Neural cell (in vitro differentiated cells): ENCODE measurements around the gene DSTN. TPM values are rescaled to one million over a fixed set of nuclear protein-coding genes. Genes with fewer than 3 reads are reported as not detected.

ENCODE experiments used
- H2AFZ ChIP-seq: fragments of 200-600, 300-800 bp; sonication (generic), shearing (Covaris generic); 2 replicates; pipeline ENCODE4 v1.6.0; 2014; ENCODE audit warnings: low read depth, mild to moderate bottlenecking, antibody characterized with exemption, low read length, moderate library complexity
- H3F3A ChIP-seq: fragments of 200-600 bp; shearing (Covaris generic); 2 replicates; pipeline ENCODE4 v1.6.1; 2016; ENCODE audit warnings: mild to moderate bottlenecking, moderate library complexity, mixed read lengths, antibody characterized with exemption, low read length; ENCODE audit not compliant: insufficient read depth, poor library complexity, severe bottlenecking
- H3K27ac ChIP-seq: fragments of 200-600, 300-800 bp; sonication (generic), shearing (Covaris generic); 2 replicates; pipeline ENCODE4 v1.5.1; 2014; ENCODE audit warnings: mild to moderate bottlenecking, low read length, moderate library complexity
- H3K27me3 ChIP-seq: fragments of 300-800, 200-600 bp; sonication (generic), shearing (Covaris generic); 2 replicates; pipeline ENCODE4 v1.6.0; 2014; ENCODE audit warnings: mild to moderate bottlenecking, low read depth, low read length, moderate library complexity; ENCODE audit not compliant: insufficient read depth
- H3K36me3 ChIP-seq: fragments of 300-800, 200-600 bp; sonication (generic), shearing (Covaris generic); 2 replicates; pipeline ENCODE4 v1.5.1; 2014; ENCODE audit warnings: mild to moderate bottlenecking, antibody characterized with exemption, low read length, moderate library complexity; ENCODE audit not compliant: insufficient read depth
- H3K4me2 ChIP-seq: fragments of 300-800, 200-600 bp; sonication (generic), shearing (Covaris generic); 2 replicates; pipeline ENCODE4 v1.6.0; 2014; ENCODE audit warnings: mild to moderate bottlenecking, low read length
- H3K4me3 ChIP-seq: fragments of 300-800, 200-600 bp; sonication (generic), shearing (Covaris generic); 2 replicates; pipeline ENCODE4 v1.5.1; 2014; ENCODE audit warnings: mild to moderate bottlenecking, low read length, moderate library complexity
- H3K79me2 ChIP-seq: fragments of 200-600 bp; shearing (Covaris generic); replicated peaks from 2 replicates; pipeline ENCODE4 v1.6.0; 2014; ENCODE audit warnings: mild to moderate bottlenecking, low read length, moderate library complexity; ENCODE audit not compliant: insufficient read depth
- H3K9ac ChIP-seq: fragments of 300-800, 200-600 bp; sonication (generic), shearing (Covaris generic); 2 replicates; pipeline ENCODE4 v1.6.1; 2016; ENCODE audit warnings: mild to moderate bottlenecking, low read length, mixed read lengths
- H3K9me2 ChIP-seq: fragments of 200-600 bp; shearing (Covaris generic); 2 replicates; pipeline ENCODE4 v1.6.1; 2016; ENCODE audit warnings: mild to moderate bottlenecking, low read length, mixed read lengths; ENCODE audit not compliant: insufficient read depth
- H3K9me3 ChIP-seq: fragments of 200-600, 300-800 bp; sonication (generic), shearing (Covaris generic); 2 replicates; pipeline ENCODE4 v1.6.1; 2016; ENCODE audit warnings: mild to moderate bottlenecking, mixed run types, low read length, moderate library complexity, mixed read lengths
- H4K20me1 ChIP-seq: fragments of 200-600 bp; shearing (Covaris generic); 2 replicates; pipeline ENCODE4 v1.6.1; 2016; ENCODE audit warnings: mild to moderate bottlenecking, mixed run types; ENCODE audit not compliant: insufficient read depth
- EP300 ChIP-seq: fragments of 450-650 bp; conservative IDR thresholded peaks from 2 replicates; pipeline ENCODE4 v1.6.1; 2014; ENCODE audit warnings: antibody characterized with exemption, mild to moderate bottlenecking, moderate library complexity; ENCODE audit not compliant: poor library complexity, severe bottlenecking
- EZH2 ChIP-seq: fragments of 200-600, 300-800 bp; shearing (Covaris generic), sonication (generic); IDR thresholded peaks from 2 replicates; pipeline ENCODE4 v1.6.1; 2014; ENCODE audit warnings: antibody characterized with exemption, low read length, borderline replicate concordance, mild to moderate bottlenecking; ENCODE audit not compliant: insufficient read depth, poor library complexity, severe bottlenecking
- MXI1 ChIP-seq: fragments of 450-650 bp; conservative IDR thresholded peaks from 2 replicates; pipeline ENCODE4 v1.6.1; 2014; ENCODE audit warnings: antibody characterized with exemption, mild to moderate bottlenecking; ENCODE audit not compliant: poor library complexity, severe bottlenecking
- POLR2AphosphoS5 ChIP-seq: IDR thresholded peaks from 2 replicates; pipeline ENCODE4 v1.6.1; 2012
- RAD21 ChIP-seq: fragments of 450-650 bp; conservative IDR thresholded peaks from 2 replicates; pipeline ENCODE4 v1.6.1; 2014; ENCODE audit warnings: antibody characterized with exemption, mild to moderate bottlenecking, moderate library complexity
- SMC3 ChIP-seq: fragments of 450-650 bp; conservative IDR thresholded peaks from 2 replicates; pipeline ENCODE4 v1.6.1; 2014; ENCODE audit warnings: antibody characterized with exemption, mild to moderate bottlenecking, moderate library complexity; ENCODE audit not compliant: poor library complexity
- TAF1 ChIP-seq: IDR thresholded peaks from 2 replicates; pipeline ENCODE4 v1.6.1; 2012; ENCODE audit warnings: low read depth
- polyA plus RNA-seq: library from polyadenylated mRNA; depleted of rRNA; stranded (reverse); fragments of >200 nt; gene quantifications from 2 replicates; pipeline ENCODE4 v1.2.3, GENCODE V29; 2014
- TF ChIP-seq, protein P1 (sequence below): fragments of 450-650 bp; IDR thresholded peaks from 2 replicates; pipeline ENCODE4 v1.5.1; 2014; ENCODE audit warnings: antibody characterized with exemption, mild to moderate bottlenecking, moderate library complexity; ENCODE audit not compliant: poor library complexity, severe bottlenecking
- TF ChIP-seq, protein P2 (sequence below): IDR thresholded peaks from 2 replicates; pipeline ENCODE4 v1.6.1; 2012; ENCODE audit warnings: borderline replicate concordance

Gene DSTN
- polyA plus RNA-seq, 1 donor from 2014 or later: 276 TPM

DNA sequence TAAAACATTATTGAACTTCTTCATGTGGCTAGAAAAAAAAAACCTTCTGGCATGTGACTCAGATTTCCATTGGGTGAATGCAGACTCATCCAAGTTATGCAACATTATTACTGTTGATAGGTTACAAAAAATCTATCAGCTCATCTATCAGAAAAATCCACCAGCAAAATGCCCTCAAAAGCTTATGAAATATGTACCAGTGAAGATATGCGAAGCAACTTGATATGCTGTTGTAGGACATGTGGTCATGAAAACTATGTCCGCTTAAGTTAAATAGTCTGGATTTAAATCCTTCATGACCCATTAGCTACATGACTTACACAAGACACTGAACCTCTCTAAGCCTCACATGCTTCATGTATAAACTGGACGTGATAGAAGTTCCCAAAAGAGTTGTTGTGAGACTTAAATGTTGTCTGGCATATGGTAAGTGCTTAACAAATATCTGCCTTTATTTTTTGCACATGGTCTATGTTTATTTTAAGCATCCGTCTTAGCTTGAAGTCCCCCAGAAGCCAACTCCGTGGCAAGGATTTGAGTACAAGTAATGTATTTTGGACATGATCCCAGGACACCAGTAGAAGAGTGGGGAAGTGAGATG lies 26.2 kb upstream of the DSTN start:
- Histone ChIP-seq H2AFZ (no peak overlapping the region), H3K27ac (no peak overlapping the region), H4K20me1 (no peaks in the 10 kb centered on the region), H3F3A (no peaks in the 10 kb centered on the region), H3K9ac (no peak overlapping the region), H3K4me3 (no peak overlapping the region), H3K79me2 (no peaks in the 10 kb centered on the region), H3K4me2 (no peak overlapping the region), H3K9me3 (no peaks in the 10 kb centered on the region), H3K9me2 (no peaks in the 10 kb centered on the region), H3K36me3 (no peaks in the 10 kb centered on the region), H3K27me3 (peaks cover 6% of the 10 kb centered on the region)
- TF ChIP-seq TAF1 (no peak), POLR2AphosphoS5 (no peak), RAD21 (no peak), EP300 (no peak), MXI1 (no peak), SMC3 (no peak), EZH2 (no peak)
- TF ChIP-seq, protein P1, sequence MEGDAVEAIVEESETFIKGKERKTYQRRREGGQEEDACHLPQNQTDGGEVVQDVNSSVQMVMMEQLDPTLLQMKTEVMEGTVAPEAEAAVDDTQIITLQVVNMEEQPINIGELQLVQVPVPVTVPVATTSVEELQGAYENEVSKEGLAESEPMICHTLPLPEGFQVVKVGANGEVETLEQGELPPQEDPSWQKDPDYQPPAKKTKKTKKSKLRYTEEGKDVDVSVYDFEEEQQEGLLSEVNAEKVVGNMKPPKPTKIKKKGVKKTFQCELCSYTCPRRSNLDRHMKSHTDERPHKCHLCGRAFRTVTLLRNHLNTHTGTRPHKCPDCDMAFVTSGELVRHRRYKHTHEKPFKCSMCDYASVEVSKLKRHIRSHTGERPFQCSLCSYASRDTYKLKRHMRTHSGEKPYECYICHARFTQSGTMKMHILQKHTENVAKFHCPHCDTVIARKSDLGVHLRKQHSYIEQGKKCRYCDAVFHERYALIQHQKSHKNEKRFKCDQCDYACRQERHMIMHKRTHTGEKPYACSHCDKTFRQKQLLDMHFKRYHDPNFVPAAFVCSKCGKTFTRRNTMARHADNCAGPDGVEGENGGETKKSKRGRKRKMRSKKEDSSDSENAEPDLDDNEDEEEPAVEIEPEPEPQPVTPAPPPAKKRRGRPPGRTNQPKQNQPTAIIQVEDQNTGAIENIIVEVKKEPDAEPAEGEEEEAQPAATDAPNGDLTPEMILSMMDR: no peak
- TF ChIP-seq, protein P2, sequence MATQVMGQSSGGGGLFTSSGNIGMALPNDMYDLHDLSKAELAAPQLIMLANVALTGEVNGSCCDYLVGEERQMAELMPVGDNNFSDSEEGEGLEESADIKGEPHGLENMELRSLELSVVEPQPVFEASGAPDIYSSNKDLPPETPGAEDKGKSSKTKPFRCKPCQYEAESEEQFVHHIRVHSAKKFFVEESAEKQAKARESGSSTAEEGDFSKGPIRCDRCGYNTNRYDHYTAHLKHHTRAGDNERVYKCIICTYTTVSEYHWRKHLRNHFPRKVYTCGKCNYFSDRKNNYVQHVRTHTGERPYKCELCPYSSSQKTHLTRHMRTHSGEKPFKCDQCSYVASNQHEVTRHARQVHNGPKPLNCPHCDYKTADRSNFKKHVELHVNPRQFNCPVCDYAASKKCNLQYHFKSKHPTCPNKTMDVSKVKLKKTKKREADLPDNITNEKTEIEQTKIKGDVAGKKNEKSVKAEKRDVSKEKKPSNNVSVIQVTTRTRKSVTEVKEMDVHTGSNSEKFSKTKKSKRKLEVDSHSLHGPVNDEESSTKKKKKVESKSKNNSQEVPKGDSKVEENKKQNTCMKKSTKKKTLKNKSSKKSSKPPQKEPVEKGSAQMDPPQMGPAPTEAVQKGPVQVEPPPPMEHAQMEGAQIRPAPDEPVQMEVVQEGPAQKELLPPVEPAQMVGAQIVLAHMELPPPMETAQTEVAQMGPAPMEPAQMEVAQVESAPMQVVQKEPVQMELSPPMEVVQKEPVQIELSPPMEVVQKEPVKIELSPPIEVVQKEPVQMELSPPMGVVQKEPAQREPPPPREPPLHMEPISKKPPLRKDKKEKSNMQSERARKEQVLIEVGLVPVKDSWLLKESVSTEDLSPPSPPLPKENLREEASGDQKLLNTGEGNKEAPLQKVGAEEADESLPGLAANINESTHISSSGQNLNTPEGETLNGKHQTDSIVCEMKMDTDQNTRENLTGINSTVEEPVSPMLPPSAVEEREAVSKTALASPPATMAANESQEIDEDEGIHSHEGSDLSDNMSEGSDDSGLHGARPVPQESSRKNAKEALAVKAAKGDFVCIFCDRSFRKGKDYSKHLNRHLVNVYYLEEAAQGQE: no peak

DNA sequence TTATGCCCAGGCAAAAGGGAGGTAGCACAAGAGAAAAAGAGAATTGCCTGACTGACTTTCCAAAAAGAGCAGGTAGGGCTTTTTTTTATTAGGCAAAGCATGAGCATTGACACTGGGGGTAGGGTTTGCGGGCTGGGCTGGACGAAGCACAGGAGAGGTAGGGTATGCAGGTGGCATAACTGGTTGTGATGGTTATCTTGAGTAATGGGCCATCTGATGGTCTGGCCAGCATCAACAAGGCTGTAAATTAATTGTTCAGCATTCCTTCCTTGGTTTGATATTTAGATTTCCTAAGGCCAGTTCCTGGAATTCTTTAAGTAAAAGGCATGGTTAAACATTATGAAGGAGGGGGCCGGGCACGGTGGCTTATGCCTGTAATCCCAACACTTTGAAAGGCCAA lies 24.7 kb upstream of the DSTN start:
- Histone ChIP-seq H3K79me2 (no peaks in the 10 kb centered on the region), H4K20me1 (no peaks in the 10 kb centered on the region), H3K9me3 (no peaks in the 10 kb centered on the region), H3K27ac (no peak overlapping the region), H3K27me3 (peaks cover 4% of the 10 kb centered on the region), H3K9me2 (no peaks in the 10 kb centered on the region), H3K36me3 (no peaks in the 10 kb centered on the region), H3K4me3 (no peak overlapping the region), H3K4me2 (no peak overlapping the region), H2AFZ (no peak overlapping the region), H3K9ac (no peak overlapping the region), H3F3A (no peaks in the 10 kb centered on the region)
- TF ChIP-seq MXI1 (no peak), POLR2AphosphoS5 (no peak), TAF1 (no peak), EP300 (no peak), EZH2 (no peak)
- TF ChIP-seq, protein P1: no peak
- TF ChIP-seq, protein P2: no peak
